ENCODE measurements around the gene SART3.
"Not testable (repeated sequence)": the region's sequence is repeated elsewhere in the genome, so short reads cannot be mapped to it uniquely, and the experiment has no call there.

SART3 gene

DNA sequence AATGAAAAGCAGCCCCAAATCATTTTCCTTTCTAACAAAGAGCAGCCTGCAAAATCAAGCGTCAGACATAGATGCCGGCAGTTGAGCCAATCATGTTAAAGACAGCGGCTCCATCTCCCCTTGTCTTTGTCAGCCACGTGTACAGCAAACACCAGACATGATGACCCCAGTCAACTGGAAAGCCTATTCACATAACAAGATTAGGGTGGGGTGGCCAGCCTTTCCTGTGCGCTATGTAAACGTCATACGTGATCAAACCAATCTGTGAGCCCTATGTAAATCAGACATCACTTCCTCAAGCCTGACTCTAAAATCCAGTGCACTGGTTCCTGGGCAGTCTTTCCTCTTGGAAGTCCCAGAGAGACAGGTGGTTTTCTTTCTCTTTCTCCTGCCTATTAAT lies 55.8 kb downstream of the SART3 start:
- TF ChIP-seq, protein P1, sequence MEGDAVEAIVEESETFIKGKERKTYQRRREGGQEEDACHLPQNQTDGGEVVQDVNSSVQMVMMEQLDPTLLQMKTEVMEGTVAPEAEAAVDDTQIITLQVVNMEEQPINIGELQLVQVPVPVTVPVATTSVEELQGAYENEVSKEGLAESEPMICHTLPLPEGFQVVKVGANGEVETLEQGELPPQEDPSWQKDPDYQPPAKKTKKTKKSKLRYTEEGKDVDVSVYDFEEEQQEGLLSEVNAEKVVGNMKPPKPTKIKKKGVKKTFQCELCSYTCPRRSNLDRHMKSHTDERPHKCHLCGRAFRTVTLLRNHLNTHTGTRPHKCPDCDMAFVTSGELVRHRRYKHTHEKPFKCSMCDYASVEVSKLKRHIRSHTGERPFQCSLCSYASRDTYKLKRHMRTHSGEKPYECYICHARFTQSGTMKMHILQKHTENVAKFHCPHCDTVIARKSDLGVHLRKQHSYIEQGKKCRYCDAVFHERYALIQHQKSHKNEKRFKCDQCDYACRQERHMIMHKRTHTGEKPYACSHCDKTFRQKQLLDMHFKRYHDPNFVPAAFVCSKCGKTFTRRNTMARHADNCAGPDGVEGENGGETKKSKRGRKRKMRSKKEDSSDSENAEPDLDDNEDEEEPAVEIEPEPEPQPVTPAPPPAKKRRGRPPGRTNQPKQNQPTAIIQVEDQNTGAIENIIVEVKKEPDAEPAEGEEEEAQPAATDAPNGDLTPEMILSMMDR (IDR thresholded peaks at IDR 0.05; ENCODE audit: insufficient read depth, low read depth, low read length, missing control alignments), result no peak
- no peak for DNase-seq (ENCODE audit: low read depth)

DNA sequence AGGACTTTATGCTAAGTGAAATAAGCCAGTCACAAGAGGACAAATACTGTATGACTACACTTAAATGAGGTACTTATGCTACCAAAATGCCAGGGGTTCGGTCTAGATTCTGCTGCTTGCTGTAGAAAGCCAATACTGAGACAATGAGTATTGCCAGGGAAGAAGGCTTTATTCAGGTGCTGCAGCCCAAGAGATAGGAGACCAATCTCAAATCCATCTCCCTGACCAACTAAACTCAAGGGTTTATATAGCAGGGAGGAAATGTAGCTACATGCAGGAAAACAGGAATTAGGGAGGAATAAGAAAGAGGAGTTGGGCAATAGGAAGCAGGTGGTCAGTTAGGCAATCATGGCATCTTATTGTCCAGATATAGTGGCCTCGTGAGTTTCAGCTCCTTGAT lies 58.1 kb downstream of the SART3 start:
- TF ChIP-seq, protein P1 (IDR thresholded peaks at IDR 0.05; ENCODE audit: insufficient read depth, low read depth, low read length, missing control alignments), result no peak
- no peak overlapping the region for H3K4me3 ChIP-seq (ENCODE audit: low read length)
- DNase-seq (ENCODE audit: low read depth), result no peak

More for the DNA sequence above, 55.8 kb downstream of the SART3 start:
- H3K4me3 ChIP-seq (ENCODE audit: low read length), result no peak overlapping the region

DNA sequence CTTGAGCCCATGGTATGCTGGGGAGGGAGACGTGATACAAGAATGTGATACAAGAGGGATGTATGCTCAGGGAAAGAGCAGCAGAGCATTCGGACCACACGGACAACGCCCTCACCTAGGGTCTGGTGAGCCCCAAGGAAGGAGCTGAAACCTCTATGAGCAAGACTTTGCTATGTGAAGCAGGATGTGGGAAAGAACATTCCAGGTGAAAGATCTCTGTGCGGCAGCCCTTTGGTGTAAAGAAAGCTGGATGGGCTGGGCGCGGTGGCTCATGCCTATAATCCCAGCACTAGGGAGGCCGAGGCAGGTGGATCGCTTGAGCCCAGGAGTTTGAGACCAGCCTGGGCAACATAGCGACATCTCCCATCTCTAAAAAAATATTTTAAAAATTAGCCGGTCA lies 62.8 kb downstream of the SART3 start:
- TF ChIP-seq, protein P1 (IDR thresholded peaks at IDR 0.05; ENCODE audit: insufficient read depth, low read depth, low read length, missing control alignments), result no peak
- no peak for DNase-seq (ENCODE audit: low read depth)
- H3K4me3 ChIP-seq (ENCODE audit: low read length), result no peak overlapping the region

DNA sequence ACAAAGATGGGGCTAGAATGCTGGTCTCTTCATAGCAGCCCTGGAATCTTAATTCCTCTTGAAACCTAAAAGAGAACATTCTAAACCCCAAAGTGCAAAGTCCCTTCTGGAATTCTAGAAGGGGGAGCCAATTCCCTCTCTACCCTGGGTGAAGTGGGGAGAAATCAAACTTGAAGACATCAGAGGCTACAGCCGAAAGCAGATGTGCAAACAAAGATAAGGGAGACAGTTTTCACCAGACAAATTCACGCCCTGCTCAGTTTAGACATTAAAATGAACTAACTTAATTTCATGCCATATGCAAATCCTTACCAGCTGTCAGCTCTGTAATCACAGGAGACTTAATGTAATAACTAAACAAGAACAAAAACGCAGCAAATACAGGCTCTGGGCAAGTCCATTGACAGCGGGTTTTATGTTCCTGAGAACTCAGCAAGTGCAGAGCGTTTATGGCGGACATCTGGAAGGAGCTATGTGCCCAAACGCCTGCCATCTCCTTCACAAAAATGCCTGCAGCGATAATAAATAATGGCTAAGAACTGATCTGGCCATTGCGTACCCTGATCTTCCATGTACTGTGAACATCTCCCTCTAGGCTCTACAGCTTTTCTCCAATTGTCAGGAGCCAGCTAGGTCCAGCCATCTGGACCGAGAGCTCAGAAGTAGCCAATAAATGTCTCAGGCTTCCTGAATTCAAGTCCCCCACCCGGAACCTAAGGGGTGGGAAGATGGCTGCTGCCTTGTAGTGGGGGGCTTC lies 65.0 kb downstream of the SART3 start:
- TF ChIP-seq, protein P1 (IDR thresholded peaks at IDR 0.05; ENCODE audit: insufficient read depth, low read depth, low read length, missing control alignments), result no peak
- no peak overlapping the region for H3K4me3 ChIP-seq (ENCODE audit: low read length)
- no peak for DNase-seq (ENCODE audit: low read depth)

DNA sequence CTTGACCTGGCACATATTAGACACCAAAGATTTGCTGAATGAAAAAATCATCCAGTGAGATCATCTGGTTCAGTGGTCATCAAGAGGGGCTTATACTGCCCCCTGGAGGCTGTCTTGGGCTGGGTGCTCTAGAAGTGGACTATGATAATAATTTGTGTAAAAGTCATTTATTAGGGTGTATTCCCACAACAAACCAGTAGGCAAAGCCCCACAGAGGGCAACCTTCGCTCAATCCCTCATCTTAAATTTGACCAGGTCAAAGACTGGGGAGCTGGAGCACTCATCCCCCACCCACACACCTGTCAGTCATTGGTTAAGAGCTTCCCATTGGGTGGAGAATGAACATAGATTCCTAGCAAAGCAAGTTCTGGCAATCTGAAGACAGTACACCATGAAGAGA lies 65.9 kb downstream of the SART3 start:
- no peak overlapping the region for H3K4me3 ChIP-seq (ENCODE audit: low read length)
- TF ChIP-seq, protein P1 (IDR thresholded peaks at IDR 0.05; ENCODE audit: insufficient read depth, low read depth, low read length, missing control alignments), result peak; percentile 52
- DNase-seq (ENCODE audit: low read depth), result peak; percentile 59

DNA sequence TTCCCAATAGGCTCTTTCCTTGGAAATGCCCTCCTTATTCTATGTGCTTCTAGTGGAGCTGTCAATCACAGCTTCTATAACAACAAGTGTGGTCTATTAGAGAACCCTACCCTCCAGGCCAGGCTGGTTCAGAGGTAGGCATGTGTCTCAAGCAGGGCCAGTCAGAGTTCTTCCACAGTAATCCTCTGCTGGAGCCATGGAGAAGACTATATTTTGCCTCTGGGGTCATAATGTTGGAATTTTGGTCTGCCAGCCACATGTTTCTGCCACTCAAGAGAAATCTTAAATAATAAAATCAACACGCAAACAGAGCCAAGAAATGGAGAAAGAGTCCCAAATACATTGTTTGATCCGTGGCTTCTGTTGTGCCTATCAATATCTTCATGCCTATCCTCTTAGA lies 69.7 kb downstream of the SART3 start:
- TF ChIP-seq, protein P1 (IDR thresholded peaks at IDR 0.05; ENCODE audit: insufficient read depth, low read depth, low read length, missing control alignments), result no peak
- no peak overlapping the region for H3K4me3 ChIP-seq (ENCODE audit: low read length)
- DNase-seq (ENCODE audit: low read depth), result no peak

DNA sequence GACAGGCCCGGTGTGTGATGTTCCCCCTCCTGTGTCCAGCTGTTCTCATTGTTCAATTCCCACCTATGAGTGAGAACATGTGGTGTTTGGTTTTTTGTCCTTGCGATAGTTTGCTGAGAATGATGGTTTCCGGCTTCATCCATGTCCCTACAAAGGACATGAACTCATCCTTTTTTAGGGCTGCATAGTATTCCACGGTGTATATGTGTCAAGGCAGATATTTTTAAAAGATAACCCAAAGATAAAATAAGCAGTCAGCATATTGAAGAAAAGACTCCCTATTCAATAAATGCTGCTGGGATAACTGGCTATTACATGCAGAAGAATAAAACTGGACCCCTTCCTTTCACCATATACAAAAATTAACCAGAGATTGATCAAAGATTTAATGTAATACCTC lies 73.9 kb downstream of the SART3 start:
- not testable (repeated sequence) for DNase-seq (ENCODE audit: low read depth); H3K4me3 ChIP-seq (ENCODE audit: low read length)

DNA sequence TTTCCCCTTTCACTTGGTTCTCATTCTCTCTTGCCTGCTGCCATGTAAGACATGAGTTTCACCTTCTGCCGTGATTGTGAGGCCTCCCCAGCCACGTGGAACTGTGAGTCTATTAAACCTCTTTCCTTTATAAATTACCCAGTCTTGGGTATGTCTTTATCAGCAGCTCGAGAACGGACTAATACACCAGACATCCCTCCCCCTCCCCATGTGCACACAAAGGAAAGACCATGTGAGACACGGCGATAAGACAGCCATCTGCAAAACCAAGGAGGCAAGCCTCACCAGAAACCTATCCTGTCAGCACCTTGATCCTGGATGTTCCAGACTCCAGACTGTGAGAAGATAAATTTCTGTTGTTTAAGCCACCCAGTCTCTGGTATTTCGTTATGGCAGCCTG lies 75.6 kb downstream of the SART3 start:
- not testable (repeated sequence) for DNase-seq (ENCODE audit: low read depth); H3K4me3 ChIP-seq (ENCODE audit: low read length)

Measured in epithelial cell of esophagus (primary cell).